C4-2B (cell line): Measurements from ENCODE around the gene KRTAP4-6.

Source experiments
- ZFX ChIP-seq: fragments of 450-650 bp; IDR thresholded peaks from 2 replicates; pipeline ENCODE4 v1.6.1; 2017
- TF ChIP-seq, protein P1 (sequence below): fragments of 450-650 bp; conservative IDR thresholded peaks from 2 replicates; pipeline ENCODE4 v1.5.1; 2017; ENCODE audit warnings: mild to moderate bottlenecking

DNA sequence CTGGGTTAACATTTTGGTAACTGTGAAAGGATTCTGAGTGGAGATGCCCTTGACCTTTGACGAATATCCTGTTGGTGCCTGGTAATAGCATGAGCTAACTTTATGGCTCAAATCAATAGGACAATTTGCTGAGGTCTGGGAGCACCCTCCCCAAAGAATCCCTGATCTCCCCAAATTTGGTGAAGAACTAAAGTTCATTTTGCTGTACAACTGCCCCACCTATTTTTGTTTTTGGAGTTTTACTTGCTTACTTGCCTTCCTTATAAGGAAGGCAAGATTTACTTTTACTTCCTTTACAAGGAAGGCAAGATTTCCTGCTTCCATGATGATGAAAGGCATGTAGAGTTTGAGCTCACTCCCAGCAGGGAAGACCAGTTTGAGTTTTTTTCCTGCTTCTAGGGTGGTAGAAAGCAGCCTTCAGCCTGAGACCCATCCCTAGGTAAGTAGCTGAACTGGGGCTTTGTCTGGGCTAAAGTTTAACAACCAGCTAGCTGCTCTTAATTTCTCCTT lies 32.3 kb downstream of the KRTAP4-6 start:
- TF ChIP-seq, protein P1, sequence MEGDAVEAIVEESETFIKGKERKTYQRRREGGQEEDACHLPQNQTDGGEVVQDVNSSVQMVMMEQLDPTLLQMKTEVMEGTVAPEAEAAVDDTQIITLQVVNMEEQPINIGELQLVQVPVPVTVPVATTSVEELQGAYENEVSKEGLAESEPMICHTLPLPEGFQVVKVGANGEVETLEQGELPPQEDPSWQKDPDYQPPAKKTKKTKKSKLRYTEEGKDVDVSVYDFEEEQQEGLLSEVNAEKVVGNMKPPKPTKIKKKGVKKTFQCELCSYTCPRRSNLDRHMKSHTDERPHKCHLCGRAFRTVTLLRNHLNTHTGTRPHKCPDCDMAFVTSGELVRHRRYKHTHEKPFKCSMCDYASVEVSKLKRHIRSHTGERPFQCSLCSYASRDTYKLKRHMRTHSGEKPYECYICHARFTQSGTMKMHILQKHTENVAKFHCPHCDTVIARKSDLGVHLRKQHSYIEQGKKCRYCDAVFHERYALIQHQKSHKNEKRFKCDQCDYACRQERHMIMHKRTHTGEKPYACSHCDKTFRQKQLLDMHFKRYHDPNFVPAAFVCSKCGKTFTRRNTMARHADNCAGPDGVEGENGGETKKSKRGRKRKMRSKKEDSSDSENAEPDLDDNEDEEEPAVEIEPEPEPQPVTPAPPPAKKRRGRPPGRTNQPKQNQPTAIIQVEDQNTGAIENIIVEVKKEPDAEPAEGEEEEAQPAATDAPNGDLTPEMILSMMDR = no peak
- no peak for TF ChIP-seq ZFX
